Bronchial epithelial cell (primary cell): ENCODE measurements around the gene ZNF764. TPM values are rescaled to one million over a fixed set of nuclear protein-coding genes. Genes with fewer than 3 reads are reported as not detected.
"Not testable (repeated sequence)": the region's sequence is repeated elsewhere in the genome, so short reads cannot be mapped to it uniquely, and the experiment has no call there.

Source experiments
- DNase-seq: peaks from one replicate; pipeline ENCODE4 v3.0.0-alpha.2; 2010; ENCODE audit warnings: low read depth
- FAIRE-seq: peaks from 2 replicates; lab custom pipeline; 2011; peaks lifted over from hg19 to GRCh38; lab: Jason Lieb, UNC
- H3K27me3 ChIP-seq: 2 replicates; pipeline ENCODE4 v1.5.1; 2011; ENCODE audit warnings: low read length; ENCODE audit not compliant: control insufficient read depth, insufficient read depth
- H3K36me3 ChIP-seq: 2 replicates; pipeline ENCODE4 v1.5.1; 2011; ENCODE audit warnings: low read length; ENCODE audit not compliant: control insufficient read depth, insufficient read depth
- H3K4me3 ChIP-seq: 2 replicates; pipeline ENCODE4 v1.5.1; 2011; ENCODE audit warnings: mild to moderate bottlenecking, low read depth, low read length, control low read depth
- CTCF ChIP-seq: IDR thresholded peaks from 2 replicates; pipeline ENCODE4 v1.5.1; 2011; ENCODE audit warnings: mild to moderate bottlenecking, moderate library complexity, low read length, control low read depth, inconsistent platforms; ENCODE audit not compliant: insufficient read depth, severe bottlenecking
- total RNA-seq: library from RNA; depleted of rRNA; stranded (reverse); fragments of >200 nt; gene quantifications from 2 replicates; pipeline ENCODE4 v1.2.1, GENCODE V29; 2014

Gene ZNF764
- total RNA-seq, 1 donor from 2014 or later = 2.4 TPM

- Histone ChIP-seq H3K27me3 (no peaks in the 10 kb centered on the region), H3K4me3 (no peak overlapping the region), H3K36me3 (no peaks in the 10 kb centered on the region)
- FAIRE-seq = no peak
- DNase-seq = no peak
- TF ChIP-seq CTCF = no peak
Measured at GRCh38 chr16:30539000-30539964, 18.9 kb downstream of the ZNF764 start.

- peak; percentile 29 for DNase-seq
- not testable (repeated sequence) for H3K36me3 ChIP-seq, H3K27me3 ChIP-seq, FAIRE-seq, H3K4me3 ChIP-seq
Measured at GRCh38 chr16:30536391-30537024, 21.7 kb downstream of the ZNF764 start.

- H3K4me3 ChIP-seq = peak overlapping the region; percentile 77
- DNase-seq (peak; percentile 68), FAIRE-seq (no peak)
- TF ChIP-seq CTCF = peak; percentile 94
- peaks cover 8% of the 10 kb centered on the region for H3K36me3 ChIP-seq
- no peaks in the 10 kb centered on the region for H3K27me3 ChIP-seq
Measured at GRCh38 chr16:30535777-30536190, 22.4 kb downstream of the ZNF764 start.

GRCh38 chr16:30535106-30535776, 22.9 kb downstream of the ZNF764 start:
- no peak for TF ChIP-seq CTCF
- FAIRE-seq (no peak), DNase-seq (peak; percentile 33)
- Histone ChIP-seq H3K4me3 (peak overlapping the region; percentile 77), H3K36me3 (peaks cover 8% of the 10 kb centered on the region), H3K27me3 (no peaks in the 10 kb centered on the region)

- no peaks in the 10 kb centered on the region for H3K27me3 ChIP-seq
- FAIRE-seq (no peak), DNase-seq (peak; percentile 68)
- peak within 1 kb of the TSS; percentile 77 for H3K4me3 ChIP-seq
- H3K36me3 ChIP-seq = peaks cover 8% of the 10 kb centered on the region
- TF ChIP-seq CTCF = no peak
Measured at GRCh38 chr16:30534368-30535105, 23.6 kb downstream of the ZNF764 start, which contains the start of gene ZNF747. Gene ZNF747, minus strand, starts transcription at chr16:30534858. Its CDS starts 179 bp downstream, at chr16:30534679.
